SU-DHL-6 (cell line): ENCODE measurements around the gene NKAIN1.

ENCODE experiments used
- H2AFZ ChIP-seq: fragments of 200-600 bp; sonication (generic); 2 replicates; pipeline ENCODE4 v1.6.1; 2014; ENCODE audit warnings: low read depth, mild to moderate bottlenecking, moderate library complexity, mixed read lengths, antibody characterized with exemption, low read length; ENCODE audit not compliant: severe bottlenecking
- H3F3A ChIP-seq: fragments of 200-600 bp; shearing (Covaris generic); 2 replicates; pipeline ENCODE4 v1.6.0; 2016; ENCODE audit warnings: antibody characterized with exemption, mild to moderate bottlenecking; ENCODE audit not compliant: insufficient read depth
- H3K27ac ChIP-seq: fragments of 200-600 bp; sonication (generic); 2 replicates; pipeline ENCODE4 v1.5.1; 2016; ENCODE audit warnings: low read depth, mild to moderate bottlenecking, low read length, moderate library complexity, mixed read lengths
- H3K27me3 ChIP-seq: fragments of 200-600 bp; sonication (generic), shearing (Covaris generic); 2 replicates; pipeline ENCODE4 v1.6.0; 2014; ENCODE audit warnings: mild to moderate bottlenecking, low read length
- H3K36me3 ChIP-seq: fragments of 200-600 bp; sonication (generic); 2 replicates; pipeline ENCODE4 v1.6.1; 2014; ENCODE audit warnings: mild to moderate bottlenecking, low read length, mixed read lengths
- H3K4me2 ChIP-seq: fragments of 300-600, 200-600 bp; shearing (Covaris generic), sonication (generic); 2 replicates; pipeline ENCODE4 v1.6.0; 2014; ENCODE audit warnings: low read length, low read depth, mild to moderate bottlenecking; ENCODE audit not compliant: poor library complexity, severe bottlenecking
- H3K4me3 ChIP-seq: fragments of 200-600 bp; sonication (generic); 2 replicates; pipeline ENCODE4 v1.5.1; 2014; ENCODE audit warnings: antibody characterized with exemption, low read length, mild to moderate bottlenecking, mixed read lengths; ENCODE audit not compliant: insufficient read depth, poor library complexity, severe bottlenecking
- H3K79me2 ChIP-seq: fragments of 200-600 bp; sonication (generic); 2 replicates; pipeline ENCODE4 v1.6.1; 2014; ENCODE audit warnings: mild to moderate bottlenecking, low read length, moderate library complexity; ENCODE audit not compliant: insufficient read depth
- H3K9ac ChIP-seq: fragments of 200-600 bp; sonication (generic); 2 replicates; pipeline ENCODE4 v1.7.0; 2014; ENCODE audit warnings: mild to moderate bottlenecking, low read length
- H3K9me2 ChIP-seq: fragments of 200-600 bp; sonication (generic); replicated peaks from 2 replicates; pipeline ENCODE4 v1.6.1; 2014; ENCODE audit warnings: low read length; ENCODE audit not compliant: insufficient read depth
- H3K9me3 ChIP-seq: fragments of 200-600 bp; sonication (generic); 2 replicates; pipeline ENCODE4 v1.6.1; 2014; ENCODE audit warnings: low read length, mixed read lengths; ENCODE audit not compliant: insufficient read depth
- H4K20me1 ChIP-seq: fragments of 200-600 bp; sonication (generic); 2 replicates; pipeline ENCODE4 v1.6.1; 2014; ENCODE audit warnings: low read depth, mild to moderate bottlenecking, antibody characterized with exemption, low read length, moderate library complexity, mixed read lengths
- CTCF ChIP-seq: fragments of 200-600 bp; sonication (generic); IDR thresholded peaks from one replicate; pipeline ENCODE4 v1.5.1; 2017; ENCODE audit warnings: antibody characterized with exemption, mild to moderate bottlenecking, low read length, moderate library complexity; ENCODE audit not compliant: insufficient read depth, poor library complexity, severe bottlenecking
- EZH2phosphoT487 ChIP-seq: fragments of 200-600 bp; sonication (generic), shearing (Covaris generic); conservative IDR thresholded peaks from 2 replicates; pipeline ENCODE4 v1.6.1; 2018; ENCODE audit warnings: mild to moderate bottlenecking, antibody characterized with exemption, low read length, moderate library complexity, mixed read lengths

NKAIN1 gene

GRCh38 chr1:31273619-31274018 lies 33.9 kb upstream of the NKAIN1 start:
- Histone ChIP-seq H3K36me3 (peaks cover 48% of the 10 kb centered on the region), H4K20me1 (peaks cover 8% of the 10 kb centered on the region), H3K9ac (no peak overlapping the region), H3F3A (no peaks in the 10 kb centered on the region), H3K4me3 (no peak overlapping the region), H3K27me3 (no peaks in the 10 kb centered on the region), H2AFZ (no peak overlapping the region), H3K4me2 (no peak overlapping the region), H3K79me2 (peaks cover 26% of the 10 kb centered on the region), H3K9me3 (no peaks in the 10 kb centered on the region), H3K27ac (no peak overlapping the region), H3K9me2 (no peaks in the 10 kb centered on the region)
- TF ChIP-seq EZH2phosphoT487 (no peak), CTCF (no peak)

GRCh38 chr1:31272369-31272768 lies 32.7 kb upstream of the NKAIN1 start:
- H3K9me3 ChIP-seq: no peaks in the 10 kb centered on the region
- peaks cover 22% of the 10 kb centered on the region for H3K79me2 ChIP-seq
- peaks cover 46% of the 10 kb centered on the region for H3K36me3 ChIP-seq
- H3K4me3 ChIP-seq: no peak overlapping the region
- H3K27ac ChIP-seq: no peak overlapping the region
- no peak for TF ChIP-seq EZH2phosphoT487
- TF ChIP-seq CTCF: no peak
- peaks cover 8% of the 10 kb centered on the region for H4K20me1 ChIP-seq
- H3K9me2 ChIP-seq: no peaks in the 10 kb centered on the region
- H2AFZ ChIP-seq: no peak overlapping the region
- no peaks in the 10 kb centered on the region for H3F3A ChIP-seq
- no peaks in the 10 kb centered on the region for H3K27me3 ChIP-seq
- H3K9ac ChIP-seq: no peak overlapping the region
- H3K4me2 ChIP-seq: no peak overlapping the region

- Histone ChIP-seq H4K20me1 (no peaks in the 10 kb centered on the region), H3K36me3 (peaks cover 43% of the 10 kb centered on the region), H3K4me2 (no peak overlapping the region), H3K9me3 (no peaks in the 10 kb centered on the region), H3K9me2 (no peaks in the 10 kb centered on the region), H3K4me3 (no peak overlapping the region), H3K9ac (no peak overlapping the region), H2AFZ (no peak overlapping the region), H3K27me3 (no peaks in the 10 kb centered on the region), H3K27ac (no peak overlapping the region), H3F3A (no peaks in the 10 kb centered on the region), H3K79me2 (no peaks in the 10 kb centered on the region)
- TF ChIP-seq CTCF: no peak
- no peak for TF ChIP-seq EZH2phosphoT487
Measured at GRCh38 chr1:31266547-31266946, 26.9 kb upstream of the NKAIN1 start.
